K562 (cell line): ENCODE measurements around the gene CHRM1. TPM values are rescaled to one million over a fixed set of nuclear protein-coding genes. Genes with fewer than 3 reads are reported as not detected.

ENCODE experiments used
- ARNT ChIP-seq, 2 experiments: fragments of 450-650 bp; IDR thresholded peaks; 2 replicates each; pipeline ENCODE4 v1.6.1; 2016; ENCODE audit warnings: mild to moderate bottlenecking in 1 of 2
- CBFA2T3 ChIP-seq: fragments of 450-650 bp; IDR thresholded peaks from 2 replicates; pipeline ENCODE4 v1.6.1; 2017
- CHD4 ChIP-seq: fragments of 200-600 bp; sonication (generic); IDR thresholded peaks from 3 replicates; pipeline ENCODE4 v1.6.1; 2012; ENCODE audit warnings: low read depth, mild to moderate bottlenecking, mixed read lengths, low read length, inconsistent platforms; ENCODE audit not compliant: insufficient read depth, insufficient replicate concordance, poor library complexity, severe bottlenecking
- DPF2 ChIP-seq: fragments of 450-650 bp; IDR thresholded peaks from 2 replicates; pipeline ENCODE4 v1.6.1; 2016
- FOXK1 ChIP-seq: sonication (generic); formaldehyde crosslinking; IDR thresholded peaks from 2 replicates; pipeline ENCODE4 v1.8.0; 2022; ENCODE audit warnings: missing genetic modification reagents, mild to moderate bottlenecking, borderline replicate concordance
- GTF2F1 ChIP-seq: IDR thresholded peaks from 2 replicates; pipeline ENCODE4 v1.6.1; 2011; ENCODE audit warnings: low read depth, low read length, improper control_type of control experiment
- HCFC1 ChIP-seq: IDR thresholded peaks from 2 replicates; pipeline ENCODE4 v1.6.1; 2012; ENCODE audit warnings: low read depth, low read length, improper control_type of control experiment
- HMGN3 ChIP-seq: IDR thresholded peaks from 2 replicates; pipeline ENCODE4 v1.6.1; 2011; ENCODE audit warnings: borderline replicate concordance, low read depth, mild to moderate bottlenecking, mixed read lengths, low read length; ENCODE audit not compliant: insufficient read length; ENCODE audit errors: extremely low read depth
- JUN ChIP-seq, 2 experiments: sonication (generic) in 1 of 2; formaldehyde crosslinking in 1 of 2; IDR thresholded peaks; 2 replicates each; pipeline versions ENCODE4 v1.6.1 to v1.8.0; 2012 to 2022; ENCODE audit warnings: borderline replicate concordance in 2 of 2, mild to moderate bottlenecking in 2 of 2, improper control_type of control experiment in 1 of 2, low read depth in 1 of 2, low read length in 1 of 2, missing genetic modification reagents in 1 of 2
- NFIC ChIP-seq: fragments of 450-650 bp; IDR thresholded peaks from 2 replicates; pipeline ENCODE4 v1.6.1; 2017; ENCODE audit warnings: mild to moderate bottlenecking, inconsistent platforms
- PHF21A ChIP-seq: fragments of 450-650 bp; IDR thresholded peaks from 2 replicates; pipeline ENCODE4 v1.6.1; 2017; ENCODE audit warnings: low read depth, borderline replicate concordance
- SMC3 ChIP-seq: conservative IDR thresholded peaks from 2 replicates; pipeline ENCODE4 v1.6.1; 2011; ENCODE audit warnings: low read depth, low read length, improper control_type of control experiment; ENCODE audit not compliant: insufficient read depth
- SPI1 ChIP-seq: IDR thresholded peaks from 2 replicates; pipeline ENCODE4 v1.6.1; 2011; ENCODE audit warnings: low read depth, low read length, control low read depth, borderline replicate concordance
- STAG1 ChIP-seq: sonication (generic); formaldehyde crosslinking; IDR thresholded peaks from 2 replicates; pipeline ENCODE4 v1.5.0; 2020; ENCODE audit warnings: missing genetic modification reagents, borderline replicate concordance
- TBL1XR1 ChIP-seq, 2 experiments: IDR thresholded peaks; 2 replicates each; pipeline ENCODE4 v1.6.1; 2012; ENCODE audit warnings: improper control_type of control experiment in 2 of 2, low read length in 2 of 2, mild to moderate bottlenecking in 1 of 2
- TEAD4 ChIP-seq, 2 experiments: sonication (generic) in 1 of 2; formaldehyde crosslinking in 1 of 2; IDR thresholded peaks; 2 replicates each; pipeline versions ENCODE4 v1.6.1 to v1.8.0; 2012 to 2022; ENCODE audit warnings: borderline replicate concordance in 1 of 2, inconsistent platforms in 1 of 2, low read length in 1 of 2, mild to moderate bottlenecking in 1 of 2, missing genetic modification reagents in 1 of 2
- ZNF133 ChIP-seq: fragments of 250-450 bp; sonication (Bioruptor Pico); IDR thresholded peaks from 2 replicates; pipeline ENCODE4 v1.4.0; 2020; ENCODE audit warnings: mild to moderate bottlenecking
- ZNF263 ChIP-seq: sonication (generic); formaldehyde crosslinking; IDR thresholded peaks from 2 replicates; pipeline ENCODE4 v1.8.0; 2022; ENCODE audit warnings: mild to moderate bottlenecking, missing genetic modification reagents, borderline replicate concordance
- polyA plus RNA-seq, 8 experiments: library from polyadenylated mRNA; depleted of rRNA in 4 of 8; stranded (reverse) in 5 of 8; unstranded in 3 of 8; fragments of >200 nt; fragmentation: Nextera tagmentation in 2 of 8; fragmentation: Illumina TruSeq in 1 of 8; extraction: Ambion mirVana in 2 of 8; extraction: Trizol in 1 of 8; gene quantifications; 2 replicates each; pipeline versions ENCODE4 v1.2.1 to v1.2.3, GENCODE V29; 2011 to 2014; ENCODE audit warnings: inconsistent platforms in 1 of 8, missing spikeins in 1 of 8
- total RNA-seq, 7 experiments: library from RNA; depleted of rRNA in 6 of 7; stranded (reverse); fragments of >200 nt in 6 of 7; fragmentation: Illumina TruSeq in 2 of 7; extraction: Trizol in 2 of 7; gene quantifications; 2 replicates each; pipeline versions ENCODE4 v1.2.1 to v1.2.3, GENCODE V29; 2011 to 2021; ENCODE audit warnings: low replicate concordance in 1 of 7
- TF ChIP-seq, protein P1 (sequence below): fragments of 450-650 bp; conservative IDR thresholded peaks from 2 replicates; pipeline ENCODE4 v1.6.1; 2016; ENCODE audit warnings: missing genetic modification characterization, low read depth, mild to moderate bottlenecking, control low read depth, missing compliant biosample characterization
- TF ChIP-seq, protein P2 (sequence below): conservative IDR thresholded peaks from 2 replicates; pipeline ENCODE4 v1.6.1; 2011; ENCODE audit warnings: low read depth, mild to moderate bottlenecking, low read length; ENCODE audit not compliant: control insufficient read depth
- TF ChIP-seq, protein P3 (sequence below), 2 experiments: IDR thresholded peaks; 2 replicates each; pipeline ENCODE4 v1.6.1; 2011; ENCODE audit warnings: borderline replicate concordance in 1 of 2, control low read depth in 1 of 2, low read depth in 1 of 2, low read length in 1 of 2, mild to moderate bottlenecking in 1 of 2, mixed read lengths in 1 of 2, moderate library complexity in 1 of 2; ENCODE audit not compliant: insufficient read depth in 1 of 2, insufficient read length in 1 of 2, poor library complexity in 1 of 2, severe bottlenecking in 1 of 2; ENCODE audit errors: extremely low read depth in 1 of 2
- TF ChIP-seq, protein P4 (sequence below): fragments of 450-650 bp; IDR thresholded peaks from 2 replicates; pipeline ENCODE4 v1.6.1; 2016; ENCODE audit warnings: missing biosample characterization, missing genetic modification characterization

Gene CHRM1
- total and polyA plus RNA-seq, 9 of the 15 experiments (the other 6 are each of a cell fraction or from before 2014, with no cell fraction given): not detected

DNA sequence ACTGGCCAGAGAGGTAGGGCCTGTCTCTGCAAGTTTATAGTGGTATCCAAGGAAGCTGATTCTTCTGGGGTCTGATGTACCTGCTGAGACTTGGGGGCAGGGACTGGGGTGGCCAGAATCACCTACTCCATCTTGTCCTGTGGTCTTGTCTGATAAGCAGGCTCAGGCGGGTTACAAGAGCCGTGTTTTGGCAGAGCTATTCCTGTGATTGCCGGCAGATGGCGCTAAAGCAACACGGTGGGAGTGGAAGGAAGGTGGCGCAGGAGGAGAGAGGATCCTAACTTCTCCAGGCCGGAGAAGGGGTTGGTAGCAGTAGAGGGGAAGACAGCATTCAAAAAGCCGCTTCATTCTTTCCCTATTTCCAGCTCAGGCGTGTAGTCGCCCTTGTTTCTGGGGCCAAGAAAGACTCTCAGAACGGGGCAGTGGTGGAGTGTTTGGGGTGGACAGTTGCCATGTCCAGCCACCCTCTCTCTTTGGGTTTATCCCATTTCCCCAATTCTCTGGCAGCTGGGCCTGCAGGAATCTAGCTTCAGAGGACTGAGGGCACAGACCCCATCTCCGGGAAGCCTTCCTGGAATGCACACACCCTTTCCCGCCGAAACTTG is 15.1 kb downstream of the CHRM1 start (continued):
- TF ChIP-seq TEAD4 (IDR thresholded peaks at IDR 0.05; ENCODE audit: low read length) (peak; percentile 41), TEAD4 (CRISPR knock-in tag; IDR thresholded peaks at IDR 0.05; ENCODE audit: borderline replicate concordance) (no peak), DPF2 (peak; percentile 47; the same call in 1 of the 2 replicates), SPI1 (no peak), ARNT (IDR thresholded peaks at IDR 0.05) (0 out of 4 replicates have a peak, but pooled peaks of 1 of the 2 experiments have one; percentile 37), NFIC (peak; percentile 41; the same call in 1 of the 2 replicates), ZNF263 (CRISPR knock-in tag) (no peak), HMGN3 (no peak), PHF21A (no peak), TBL1XR1 (IDR thresholded peaks at IDR 0.05; ENCODE audit: low read length in 2 of 2) (peak in 1 of 2 experiments; percentile 51; a peak in 2 of 4 replicates), FOXK1 (CRISPR knock-in tag) (peak; percentile 55; the same call in 1 of the 2 replicates), CHD4 (no peak), SMC3 (peak; percentile 95), HCFC1 (0 out of 2 replicates have a peak, but pooled peaks have one; percentile 37), STAG1 (CRISPR knock-in tag) (peak; percentile 91), GTF2F1 (0 out of 2 replicates have a peak, but pooled peaks have one; percentile 45), JUN (IDR thresholded peaks at IDR 0.05; ENCODE audit: borderline replicate concordance, low read depth, low read length) (0 out of 2 replicates have a peak, but pooled peaks have one; percentile 12), JUN (CRISPR knock-in tag; IDR thresholded peaks at IDR 0.05; ENCODE audit: borderline replicate concordance) (no peak), CBFA2T3 (peak; percentile 65), ZNF133 (CRISPR knock-in tag) (no peak)
- TF ChIP-seq, protein P1, sequence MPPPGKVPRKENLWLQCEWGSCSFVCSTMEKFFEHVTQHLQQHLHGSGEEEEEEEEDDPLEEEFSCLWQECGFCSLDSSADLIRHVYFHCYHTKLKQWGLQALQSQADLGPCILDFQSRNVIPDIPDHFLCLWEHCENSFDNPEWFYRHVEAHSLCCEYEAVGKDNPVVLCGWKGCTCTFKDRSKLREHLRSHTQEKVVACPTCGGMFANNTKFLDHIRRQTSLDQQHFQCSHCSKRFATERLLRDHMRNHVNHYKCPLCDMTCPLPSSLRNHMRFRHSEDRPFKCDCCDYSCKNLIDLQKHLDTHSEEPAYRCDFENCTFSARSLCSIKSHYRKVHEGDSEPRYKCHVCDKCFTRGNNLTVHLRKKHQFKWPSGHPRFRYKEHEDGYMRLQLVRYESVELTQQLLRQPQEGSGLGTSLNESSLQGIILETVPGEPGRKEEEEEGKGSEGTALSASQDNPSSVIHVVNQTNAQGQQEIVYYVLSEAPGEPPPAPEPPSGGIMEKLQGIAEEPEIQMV (tag): no peak
- TF ChIP-seq, protein P2, sequence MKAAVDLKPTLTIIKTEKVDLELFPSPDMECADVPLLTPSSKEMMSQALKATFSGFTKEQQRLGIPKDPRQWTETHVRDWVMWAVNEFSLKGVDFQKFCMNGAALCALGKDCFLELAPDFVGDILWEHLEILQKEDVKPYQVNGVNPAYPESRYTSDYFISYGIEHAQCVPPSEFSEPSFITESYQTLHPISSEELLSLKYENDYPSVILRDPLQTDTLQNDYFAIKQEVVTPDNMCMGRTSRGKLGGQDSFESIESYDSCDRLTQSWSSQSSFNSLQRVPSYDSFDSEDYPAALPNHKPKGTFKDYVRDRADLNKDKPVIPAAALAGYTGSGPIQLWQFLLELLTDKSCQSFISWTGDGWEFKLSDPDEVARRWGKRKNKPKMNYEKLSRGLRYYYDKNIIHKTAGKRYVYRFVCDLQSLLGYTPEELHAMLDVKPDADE: no peak
- TF ChIP-seq, protein P3, sequence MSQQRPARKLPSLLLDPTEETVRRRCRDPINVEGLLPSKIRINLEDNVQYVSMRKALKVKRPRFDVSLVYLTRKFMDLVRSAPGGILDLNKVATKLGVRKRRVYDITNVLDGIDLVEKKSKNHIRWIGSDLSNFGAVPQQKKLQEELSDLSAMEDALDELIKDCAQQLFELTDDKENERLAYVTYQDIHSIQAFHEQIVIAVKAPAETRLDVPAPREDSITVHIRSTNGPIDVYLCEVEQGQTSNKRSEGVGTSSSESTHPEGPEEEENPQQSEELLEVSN (IDR thresholded peaks at IDR 0.05; ENCODE audit: borderline replicate concordance in 1 of 2, extremely low read depth in 1 of 2, insufficient read depth in 1 of 2, insufficient read length in 1 of 2, low read depth in 1 of 2, low read length in 1 of 2, poor library complexity in 1 of 2, severe bottlenecking in 1 of 2): no peak
- TF ChIP-seq, protein P4, sequence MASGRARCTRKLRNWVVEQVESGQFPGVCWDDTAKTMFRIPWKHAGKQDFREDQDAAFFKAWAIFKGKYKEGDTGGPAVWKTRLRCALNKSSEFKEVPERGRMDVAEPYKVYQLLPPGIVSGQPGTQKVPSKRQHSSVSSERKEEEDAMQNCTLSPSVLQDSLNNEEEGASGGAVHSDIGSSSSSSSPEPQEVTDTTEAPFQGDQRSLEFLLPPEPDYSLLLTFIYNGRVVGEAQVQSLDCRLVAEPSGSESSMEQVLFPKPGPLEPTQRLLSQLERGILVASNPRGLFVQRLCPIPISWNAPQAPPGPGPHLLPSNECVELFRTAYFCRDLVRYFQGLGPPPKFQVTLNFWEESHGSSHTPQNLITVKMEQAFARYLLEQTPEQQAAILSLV: no peak
